GM19372 (cell line): Measurements from ENCODE around the gene DNMBP.
"Not testable (repeated sequence)": the region's sequence is repeated elsewhere in the genome, so short reads cannot be mapped to it uniquely, and the experiment has no call there.

Experiments
- ATAC-seq: cut with Tn5 transposase; IDR thresholded peaks from one replicate; pipeline ENCODE4 v1.9.1; 2021; ENCODE audit warnings: mild to moderate bottlenecking, low read depth, moderate library complexity; ENCODE audit not compliant: unreplicated experiment

The DNMBP gene

GRCh38 chr10:99872367-99873162 is 137.2 kb downstream of the DNMBP start:
- ATAC-seq: no peak

DNA sequence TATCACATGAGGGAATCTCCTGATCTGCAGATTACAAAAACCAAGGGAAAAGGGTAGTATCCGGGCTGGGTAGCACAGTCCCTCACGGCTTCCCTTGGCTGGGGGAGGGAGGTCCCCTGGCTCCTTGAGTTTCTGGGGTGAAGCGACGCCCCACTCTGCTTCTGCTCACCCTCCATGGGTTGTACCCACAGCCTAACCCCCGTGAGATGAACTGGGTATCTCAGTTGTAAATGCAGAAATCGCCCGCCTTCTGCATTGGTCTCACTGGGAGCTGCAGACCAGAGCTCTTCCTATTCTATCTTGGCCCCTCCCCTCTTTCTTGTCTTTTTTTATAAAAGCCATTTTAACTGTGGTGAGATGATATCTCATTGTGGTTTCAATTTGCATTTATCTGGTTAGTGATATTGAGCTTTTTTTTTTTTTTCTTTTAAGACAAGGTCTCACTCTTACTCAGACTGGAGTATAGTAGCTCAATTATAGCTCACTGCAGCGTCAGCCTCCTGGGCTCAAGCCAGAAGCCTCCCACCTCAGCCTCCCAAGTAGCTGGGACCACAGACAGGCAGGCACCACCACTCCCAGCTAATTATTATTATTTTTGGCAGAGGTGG is 139.5 kb downstream of the DNMBP start:
- ATAC-seq: no peak

DNA sequence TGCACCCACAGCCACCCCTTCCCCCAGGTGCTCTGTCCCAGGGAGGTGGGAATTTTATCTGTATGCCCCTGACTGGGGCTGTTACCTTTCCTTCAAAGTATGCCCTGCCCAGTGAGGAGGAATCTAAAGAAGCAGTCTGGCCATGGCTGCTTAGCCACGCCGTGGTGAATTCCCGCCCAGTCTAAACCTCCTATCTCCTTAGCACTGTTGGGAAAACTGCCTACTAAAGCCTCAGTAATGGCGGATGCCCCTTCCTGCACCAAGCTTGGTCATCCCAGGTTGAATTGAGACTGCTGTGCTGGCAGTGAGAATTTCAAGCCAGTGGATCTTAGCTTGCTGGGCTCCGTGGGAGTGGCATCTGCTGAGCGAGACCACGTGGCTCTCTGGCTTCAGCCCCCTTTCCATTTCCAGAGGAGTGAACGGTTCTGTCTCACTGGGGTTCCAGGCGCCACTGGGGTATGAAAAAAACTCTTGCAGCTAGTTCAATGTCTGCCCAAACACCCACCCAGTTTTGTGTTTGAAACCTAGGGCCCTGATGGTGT is 140.1 kb downstream of the DNMBP start:
- no peak for ATAC-seq

GRCh38 chr10:99867250-99867649 is 142.5 kb downstream of the DNMBP start:
- not testable (repeated sequence) for ATAC-seq

GRCh38 chr10:99863535-99864240 is 146.1 kb downstream of the DNMBP start:
- not testable (repeated sequence) for ATAC-seq

GRCh38 chr10:99860466-99860865 is 149.3 kb downstream of the DNMBP start:
- no peak for ATAC-seq

- ATAC-seq: no peak
These were observed 150.2 kb downstream of the DNMBP start for GRCh38 chr10:99859585-99859984.

DNA sequence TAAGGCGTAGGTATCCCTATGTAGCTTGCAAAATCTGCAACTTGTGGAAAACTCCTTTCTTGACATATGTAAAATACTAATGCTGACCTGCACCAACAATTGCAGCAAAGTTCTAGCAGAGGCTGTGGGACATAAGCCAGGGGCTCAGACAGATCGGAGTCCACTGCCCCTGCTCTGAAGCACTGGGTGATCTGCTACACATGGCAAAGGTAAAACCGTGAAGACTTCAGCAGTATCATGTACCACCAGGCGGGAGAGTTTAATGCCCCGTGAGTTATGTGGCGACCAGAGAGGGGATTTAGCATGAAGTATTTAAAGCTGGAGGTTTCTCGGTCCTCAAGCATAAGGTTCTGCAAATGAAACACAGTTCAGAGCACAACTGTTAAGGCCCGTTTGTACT is 150.9 kb downstream of the DNMBP start:
- no peak for ATAC-seq

DNA sequence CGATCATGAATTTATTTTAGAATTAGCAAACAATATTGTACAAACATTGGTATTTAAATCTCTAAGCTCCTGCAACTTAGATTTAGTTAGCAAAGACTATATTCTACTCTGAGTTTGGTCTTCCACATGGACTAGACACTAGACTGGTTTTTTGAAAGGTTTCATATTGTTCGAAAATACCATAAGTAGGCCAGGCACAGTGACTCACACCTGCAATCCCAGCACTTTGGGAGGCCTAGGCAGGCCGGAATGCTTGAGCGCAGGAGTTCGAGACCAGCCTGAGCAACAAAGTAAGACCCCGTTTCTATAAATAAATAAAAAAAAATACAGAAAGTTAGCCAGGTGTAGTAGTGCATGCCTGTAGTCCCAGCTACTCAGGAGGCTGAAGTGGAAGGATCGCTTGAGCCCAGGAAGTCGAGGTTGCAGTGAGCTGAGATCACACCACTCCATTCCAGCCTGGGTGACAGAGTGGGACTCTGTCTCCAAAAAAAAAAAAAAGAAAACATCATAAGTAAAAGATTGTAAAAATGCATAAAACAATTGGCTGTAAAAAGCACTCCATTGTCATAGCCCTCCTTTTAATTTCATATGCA is 154.2 kb downstream of the DNMBP start:
- no peak for ATAC-seq

GRCh38 chr10:99854860-99855259 is 154.9 kb downstream of the DNMBP start:
- ATAC-seq: no peak

DNA sequence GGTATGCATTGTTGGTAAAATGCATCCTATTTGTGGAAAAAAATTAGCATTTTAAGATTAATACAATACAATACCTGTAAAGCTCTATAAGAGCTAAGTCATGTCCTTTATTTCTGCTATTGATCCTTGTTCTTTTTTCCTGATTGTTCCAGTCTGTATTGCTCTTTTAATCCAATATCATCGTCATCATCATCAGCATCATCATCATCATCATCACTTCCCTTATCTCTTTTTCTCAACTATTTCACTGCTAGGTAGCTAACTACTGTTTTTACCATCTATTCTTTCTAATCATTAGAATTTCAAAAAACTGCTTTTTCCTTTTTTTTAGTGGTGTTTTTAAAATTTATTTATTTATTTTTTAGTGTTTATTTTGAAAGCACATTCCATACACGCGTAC is 156.1 kb downstream of the DNMBP start:
- no peak for ATAC-seq

DNA sequence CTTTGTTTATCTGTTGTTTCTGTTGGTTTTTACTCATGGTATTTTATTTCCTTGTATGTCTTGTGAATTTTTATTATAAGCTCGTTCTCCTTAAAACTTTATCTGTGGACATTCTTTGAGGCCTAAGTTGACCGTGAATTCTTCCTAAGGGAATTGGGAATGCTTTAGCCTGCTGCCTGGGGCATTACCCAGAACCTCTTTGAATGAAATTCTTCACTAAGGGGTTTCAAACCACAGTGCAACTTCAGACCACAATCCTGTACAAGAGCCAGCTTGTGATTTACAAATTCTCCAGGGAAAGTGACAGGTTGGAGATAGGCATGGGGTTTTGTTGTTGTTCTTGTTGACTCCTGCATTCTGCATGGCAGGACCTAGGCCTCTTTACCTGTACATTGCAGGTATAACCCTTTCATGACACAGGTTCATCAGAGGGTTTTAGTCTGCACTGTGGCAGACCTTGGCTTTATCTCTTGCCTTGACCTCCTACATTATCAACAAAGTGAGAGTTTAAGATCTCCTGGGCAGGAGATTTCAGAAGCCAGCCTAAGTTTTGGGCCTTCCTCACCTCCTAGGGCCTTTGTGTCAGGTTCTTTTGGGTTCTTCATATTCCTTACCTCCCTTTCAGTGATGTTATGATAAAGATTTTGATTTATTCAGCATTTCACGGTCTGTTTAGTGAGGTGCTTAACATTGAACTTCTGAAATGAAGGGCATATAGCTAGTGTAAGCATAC is 157.1 kb downstream of the DNMBP start:
- ATAC-seq: no peak

- no peak for ATAC-seq
These were observed 157.9 kb downstream of the DNMBP start for GRCh38 chr10:99851825-99852224.

DNA sequence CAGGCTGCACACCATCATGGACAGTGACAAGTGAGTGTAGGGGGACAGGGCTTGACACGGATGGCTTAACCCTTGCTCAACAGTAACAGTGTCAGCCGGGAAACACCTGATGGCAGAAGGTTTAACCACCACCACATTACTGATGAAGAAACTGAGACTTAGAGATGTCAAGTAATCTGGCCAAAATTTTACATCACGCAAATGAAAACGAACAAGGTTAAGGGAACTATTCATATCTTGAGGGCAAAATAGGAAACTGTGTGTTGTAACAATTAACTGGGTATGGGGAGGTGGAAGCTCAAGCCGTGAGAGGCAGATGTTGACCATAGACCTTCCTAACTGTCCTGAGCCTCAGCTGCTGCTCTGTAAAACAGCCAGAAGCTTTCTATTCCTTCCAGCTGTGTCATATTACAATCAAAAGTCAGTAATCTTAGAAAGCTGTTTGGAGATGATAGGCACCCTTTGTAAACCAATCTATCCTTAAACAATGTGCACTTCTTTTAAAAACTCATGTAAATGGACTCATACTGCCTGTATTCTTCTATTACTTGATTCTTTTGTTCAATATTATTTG is 158.9 kb downstream of the DNMBP start:
- ATAC-seq: no peak

DNA sequence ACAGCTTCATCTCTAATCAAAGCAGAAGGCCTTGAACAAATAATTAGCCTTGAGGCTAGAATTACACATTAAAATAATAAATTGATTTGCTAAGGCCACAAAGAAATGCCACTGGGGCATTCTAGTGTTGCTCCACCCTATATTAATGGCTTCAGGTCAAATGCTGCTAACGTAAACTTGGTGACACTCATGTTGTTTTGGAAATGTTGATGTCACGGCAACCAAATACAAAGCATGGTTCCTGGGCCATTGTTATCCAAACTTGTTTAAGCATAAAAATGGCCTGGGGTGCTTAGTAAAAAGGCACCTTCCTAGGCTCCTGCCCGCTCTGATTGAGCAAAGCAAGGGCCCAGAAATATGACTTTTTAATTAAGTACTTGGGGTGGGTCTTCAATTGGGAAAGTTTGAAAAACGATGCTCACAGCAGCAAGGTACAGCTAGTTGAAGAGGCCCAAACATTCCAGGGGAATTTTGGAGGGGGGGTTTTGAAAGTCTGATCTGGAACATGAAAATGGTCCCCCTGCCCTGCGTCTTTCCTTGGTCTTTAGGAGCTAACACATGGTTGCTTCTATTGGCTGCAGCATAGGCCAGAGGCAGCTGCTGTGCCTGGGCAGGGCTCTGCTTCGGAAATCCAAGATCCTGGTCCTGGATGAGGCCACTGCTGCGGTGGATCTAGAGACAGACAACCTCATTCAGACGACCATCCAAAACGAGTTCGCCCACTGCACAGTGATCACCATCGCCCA is 159.6 kb downstream of the DNMBP start:
- no peak for ATAC-seq

DNA sequence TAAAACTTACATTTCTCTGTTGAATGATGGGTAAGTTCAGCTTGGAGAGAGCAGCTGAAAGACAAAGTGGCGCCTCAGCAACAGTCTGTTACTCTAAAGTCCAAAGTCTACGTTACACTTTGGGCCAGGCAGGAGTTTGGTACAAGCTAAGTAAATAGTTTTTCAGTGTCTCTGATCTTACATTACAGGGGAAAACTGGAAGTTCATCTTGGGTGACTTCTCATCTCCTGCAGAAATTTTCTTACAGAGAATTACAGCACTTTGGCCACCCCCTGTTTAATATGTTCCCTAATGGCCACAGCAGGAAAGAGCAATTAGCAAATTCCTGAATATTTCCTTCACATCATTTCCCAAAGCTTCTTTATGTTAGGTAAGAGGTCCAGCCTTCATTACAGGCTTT is 160.2 kb downstream of the DNMBP start:
- no peak for ATAC-seq

- no peak for ATAC-seq
These were observed 160.7 kb downstream of the DNMBP start for GRCh38 chr10:99849057-99849456.

DNA sequence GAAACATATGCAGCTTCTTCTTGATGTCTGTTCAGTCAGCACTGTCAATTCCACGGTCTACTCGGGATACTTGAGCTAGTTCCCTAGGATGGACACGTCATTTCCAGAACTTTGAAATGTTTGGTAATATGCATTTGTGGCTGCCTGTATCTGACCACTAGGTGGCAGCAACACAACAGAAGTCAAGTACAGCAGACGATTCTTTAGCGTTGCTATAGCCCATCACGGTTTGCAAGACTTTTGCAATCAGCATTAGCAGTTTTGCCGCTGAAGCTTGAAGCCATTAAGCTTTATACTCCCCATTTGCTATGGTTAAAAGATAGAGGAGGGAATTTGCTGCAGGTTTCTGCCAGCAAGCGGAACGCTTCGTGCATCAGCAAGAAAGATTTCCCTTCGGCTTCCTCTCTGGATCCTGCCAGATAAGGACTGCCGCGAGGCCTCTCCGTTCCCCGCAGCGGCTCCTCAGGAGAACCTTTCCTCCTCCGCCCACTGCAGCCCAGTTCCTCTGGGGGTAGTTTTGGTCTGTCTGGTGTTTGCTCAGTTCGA is 163.8 kb downstream of the DNMBP start:
- ATAC-seq: peak; percentile 79

DNA sequence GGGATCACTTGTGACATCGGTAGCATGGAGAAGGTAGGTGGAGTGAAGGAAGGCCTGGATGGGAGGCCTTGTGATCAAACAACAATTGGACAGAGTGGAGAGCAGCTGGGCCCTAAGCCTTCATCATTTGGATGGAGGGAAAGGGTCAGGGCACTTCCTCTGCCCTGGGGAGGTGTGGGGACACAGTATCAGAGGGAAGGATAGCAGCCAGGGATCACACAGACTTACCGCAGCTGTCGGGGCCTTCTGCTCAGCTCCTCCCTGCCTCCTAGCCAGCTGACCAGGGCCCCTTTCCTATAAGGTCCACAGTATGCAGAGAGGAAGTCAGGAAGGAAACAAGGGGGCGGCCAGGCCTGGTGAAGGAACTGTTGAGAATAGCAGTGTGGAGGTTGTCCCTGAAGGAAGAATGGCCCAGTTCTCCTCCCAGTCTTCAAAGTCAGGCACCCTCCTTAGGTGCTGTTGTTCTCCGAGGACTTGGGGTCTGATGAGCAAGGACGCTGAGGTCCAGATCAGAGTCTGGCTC is 165.3 kb downstream of the DNMBP start:
- no peak for ATAC-seq
